GM12892 (cell line): ENCODE measurements around the gene GALT.
A peak's percentile ranks its signal among the peaks of the same experiment; 100 is the strongest.

Experiments
- DNase-seq: peaks from one replicate; pipeline ENCODE4 v3.0.0; 2011; ENCODE audit not compliant: insufficient read length
- FAIRE-seq: peaks from 2 replicates; lab custom pipeline; 2011; peaks lifted over from hg19 to GRCh38; lab: Jason Lieb, UNC
- POLR2A ChIP-seq: IDR thresholded peaks from 2 replicates; pipeline ENCODE4 v1.6.1; 2011; ENCODE audit warnings: low read depth, low read length, control low read depth
- POLR2AphosphoS5 ChIP-seq: IDR thresholded peaks from 2 replicates; pipeline ENCODE4 v1.6.1; 2011; ENCODE audit warnings: low read depth, low read length, control low read depth
- TAF1 ChIP-seq: IDR thresholded peaks from 2 replicates; pipeline ENCODE4 v1.6.1; 2011; ENCODE audit warnings: low read depth, mild to moderate bottlenecking, control low read depth, low read length, borderline replicate concordance

GALT gene

DNA sequence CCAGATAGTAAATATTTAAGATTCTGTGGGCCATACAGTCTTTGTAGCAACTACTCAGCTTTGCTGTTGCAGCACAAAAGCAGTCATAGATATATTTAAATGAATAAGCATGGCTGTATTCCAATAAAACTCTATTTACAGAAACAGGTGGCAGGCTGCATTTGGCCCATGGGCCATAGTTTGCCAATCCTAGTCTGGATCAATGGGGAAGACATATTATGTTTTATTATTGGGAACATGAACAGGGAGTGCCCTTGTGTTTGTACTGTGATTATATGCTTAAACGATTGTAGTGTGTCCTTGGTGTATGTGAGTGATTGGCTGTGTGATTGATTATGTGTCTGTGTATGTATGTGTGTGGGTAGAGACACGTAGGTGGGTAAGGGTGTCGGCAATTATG lies 28.0 kb downstream of the GALT start:
- DNase-seq (no peak), FAIRE-seq (no peak)
- TF ChIP-seq POLR2A (no peak), TAF1 (no peak), POLR2AphosphoS5 (no peak)

DNA sequence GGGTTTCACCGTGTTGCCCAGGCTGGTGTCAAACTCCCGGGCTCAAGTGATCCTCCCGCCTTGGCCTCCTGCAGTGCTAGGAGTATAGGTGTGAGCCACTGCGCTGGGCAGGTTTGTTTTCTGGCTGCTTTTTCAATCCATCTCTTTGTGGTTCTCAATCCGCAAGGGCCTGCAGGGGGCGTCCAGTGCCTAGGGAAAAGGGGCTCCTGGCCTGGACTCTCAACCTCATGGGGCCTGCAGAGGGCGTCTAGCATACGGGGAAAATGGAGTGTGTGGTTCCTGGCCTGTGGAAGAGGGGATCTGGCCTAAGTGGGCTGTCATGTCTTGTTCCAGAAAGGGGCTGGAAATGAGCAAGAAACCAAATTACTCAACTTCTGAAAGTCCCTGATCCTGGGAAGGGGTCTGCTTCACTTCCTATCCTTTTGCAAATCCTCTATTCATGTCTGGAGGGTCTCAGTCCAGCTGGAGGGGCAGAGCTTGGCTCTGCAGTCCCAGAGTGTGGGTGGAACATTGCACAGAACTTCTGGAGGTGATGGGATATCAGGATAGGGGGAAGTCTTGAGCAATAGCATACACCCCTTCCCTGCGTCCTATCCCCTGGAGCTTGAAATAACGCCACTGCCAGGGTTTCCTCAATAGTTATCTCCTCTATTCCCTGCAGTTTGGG lies 28.7 kb downstream of the GALT start:
- no peak for TF ChIP-seq POLR2A
- TF ChIP-seq POLR2AphosphoS5: no peak
- no peak for TF ChIP-seq TAF1
- DNase-seq: no peak
- peak; percentile 38 for FAIRE-seq

DNA sequence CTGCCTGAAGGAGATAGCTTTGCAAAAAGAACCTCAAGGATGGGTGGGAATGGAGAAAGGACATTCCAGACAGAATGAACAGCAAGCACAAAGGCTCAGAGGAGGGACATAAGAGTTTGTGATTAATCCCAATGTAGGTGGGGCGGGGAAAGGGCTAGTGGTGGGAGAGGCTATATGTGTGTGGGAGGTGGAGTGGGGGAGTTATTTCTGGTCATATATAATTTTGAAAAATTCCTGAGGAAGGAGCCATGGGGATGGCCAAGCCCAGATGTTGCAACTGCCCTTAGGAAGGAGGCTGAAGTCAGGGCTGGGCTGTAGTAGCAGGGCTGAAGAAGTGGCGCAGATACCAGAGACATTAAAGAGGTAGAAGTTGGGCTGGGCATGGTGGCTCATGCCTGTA lies 29.4 kb downstream of the GALT start:
- TF ChIP-seq TAF1 (no peak), POLR2AphosphoS5 (no peak)
- no peak for DNase-seq
- FAIRE-seq: no peak

DNA sequence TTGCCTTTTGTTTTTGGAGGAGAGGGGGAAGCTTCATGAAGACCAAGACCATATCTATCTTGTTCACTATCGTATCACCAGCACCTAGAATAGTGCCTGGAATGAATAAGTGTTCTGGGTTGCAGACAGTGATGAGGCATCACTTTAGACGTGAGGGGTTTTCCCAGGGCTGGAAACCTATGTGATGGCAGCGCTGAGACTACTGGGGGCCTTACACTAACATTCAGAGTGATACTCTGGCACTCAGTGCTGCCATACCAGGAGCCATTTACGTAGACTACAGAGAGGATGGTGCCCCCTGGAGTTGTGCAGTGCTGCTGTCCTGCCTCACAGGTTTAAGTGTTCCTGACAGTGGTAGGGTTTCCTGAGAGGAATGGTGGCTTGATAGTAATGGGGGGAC lies 37.7 kb downstream of the GALT start:
- DNase-seq (no peak), FAIRE-seq (no peak)
- TF ChIP-seq TAF1: no peak
- TF ChIP-seq POLR2AphosphoS5: no peak
- TF ChIP-seq POLR2A: no peak

DNA sequence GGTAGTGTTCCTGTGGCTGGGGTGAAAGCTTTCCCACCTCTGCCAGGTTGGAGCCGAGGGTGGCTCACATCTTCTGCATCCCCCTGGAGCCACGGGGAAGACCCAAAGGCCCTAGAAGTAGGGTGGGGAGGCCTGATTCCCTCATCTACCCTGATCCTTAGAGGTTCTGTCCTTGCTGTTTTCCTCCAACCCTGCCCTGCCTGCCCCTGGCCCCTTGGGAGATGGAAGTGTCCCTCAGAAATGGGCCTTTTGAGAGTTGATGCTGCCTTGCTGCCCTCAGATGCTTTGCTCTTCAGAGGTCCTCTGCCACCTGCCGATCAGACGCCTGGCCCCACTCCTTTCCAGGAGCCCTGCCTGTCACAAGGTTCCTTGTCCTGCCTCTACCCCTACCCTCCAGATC lies 38.3 kb downstream of the GALT start:
- no peak for TF ChIP-seq TAF1
- TF ChIP-seq POLR2A: no peak
- TF ChIP-seq POLR2AphosphoS5: no peak
- FAIRE-seq (no peak), DNase-seq (no peak)

DNA sequence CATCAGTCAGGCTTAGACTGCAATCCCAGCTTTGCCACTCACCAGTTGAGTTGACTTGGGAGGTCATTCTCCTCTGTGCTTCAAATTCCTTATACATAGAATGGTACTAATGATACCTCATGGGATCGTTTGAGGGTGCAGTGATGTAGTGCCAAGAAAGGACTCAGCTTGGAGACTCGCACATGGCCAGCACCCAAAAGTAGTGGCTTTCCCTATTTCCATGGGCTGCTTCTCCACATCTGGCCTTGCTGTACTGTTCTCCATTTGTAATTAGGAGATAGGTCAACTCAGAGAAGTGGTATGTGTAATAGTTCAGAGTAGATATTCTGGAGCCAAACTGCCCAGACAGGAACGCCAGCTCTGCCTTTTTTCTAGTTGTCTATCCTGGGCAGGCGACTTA lies 39.1 kb downstream of the GALT start:
- no peak for TF ChIP-seq TAF1
- TF ChIP-seq POLR2A: no peak
- TF ChIP-seq POLR2AphosphoS5: no peak
- no peak for FAIRE-seq
- no peak for DNase-seq

DNA sequence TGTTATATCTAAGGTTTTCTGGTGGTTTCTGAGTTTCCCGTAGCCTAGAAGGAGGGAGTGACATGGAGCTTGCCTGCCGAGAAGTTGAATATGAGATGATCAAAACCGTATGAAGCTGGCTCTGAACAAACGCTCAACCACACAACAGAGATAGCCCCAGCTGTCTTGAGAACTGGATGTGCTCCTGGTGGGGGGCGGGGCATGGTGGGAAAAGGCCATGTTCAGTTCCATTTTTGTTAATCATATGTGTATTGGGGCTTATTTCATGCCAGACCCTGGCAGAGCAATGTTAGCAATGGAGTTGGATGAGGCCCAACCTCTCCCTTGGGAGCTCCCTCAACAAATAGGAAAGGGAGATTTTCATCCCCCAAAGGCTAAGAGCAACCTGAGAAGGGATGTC lies 39.8 kb downstream of the GALT start:
- FAIRE-seq (no peak), DNase-seq (no peak)
- no peak for TF ChIP-seq TAF1

DNA sequence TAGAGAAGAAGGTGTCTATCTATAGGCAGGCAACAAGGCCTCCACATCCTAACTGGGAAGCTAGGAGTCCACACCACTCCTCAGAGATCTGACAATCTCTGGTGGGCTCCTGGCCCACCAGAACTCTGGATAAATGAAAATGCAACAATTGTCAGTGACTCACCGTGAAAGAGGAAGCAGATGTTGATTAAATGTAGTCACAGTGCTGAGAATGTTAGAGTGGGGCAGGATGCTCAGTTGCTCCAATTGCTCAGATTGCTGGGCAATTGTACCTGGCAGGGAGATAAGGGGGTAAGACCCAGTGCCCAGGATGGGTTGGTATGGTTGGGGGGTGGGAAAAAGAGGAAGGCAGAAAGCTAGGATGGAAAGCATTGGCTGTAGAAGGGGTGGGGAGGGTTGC lies 40.3 kb downstream of the GALT start:
- TF ChIP-seq TAF1 (no peak), POLR2AphosphoS5 (no peak), POLR2A (no peak)
- FAIRE-seq: no peak
- DNase-seq: no peak

DNA sequence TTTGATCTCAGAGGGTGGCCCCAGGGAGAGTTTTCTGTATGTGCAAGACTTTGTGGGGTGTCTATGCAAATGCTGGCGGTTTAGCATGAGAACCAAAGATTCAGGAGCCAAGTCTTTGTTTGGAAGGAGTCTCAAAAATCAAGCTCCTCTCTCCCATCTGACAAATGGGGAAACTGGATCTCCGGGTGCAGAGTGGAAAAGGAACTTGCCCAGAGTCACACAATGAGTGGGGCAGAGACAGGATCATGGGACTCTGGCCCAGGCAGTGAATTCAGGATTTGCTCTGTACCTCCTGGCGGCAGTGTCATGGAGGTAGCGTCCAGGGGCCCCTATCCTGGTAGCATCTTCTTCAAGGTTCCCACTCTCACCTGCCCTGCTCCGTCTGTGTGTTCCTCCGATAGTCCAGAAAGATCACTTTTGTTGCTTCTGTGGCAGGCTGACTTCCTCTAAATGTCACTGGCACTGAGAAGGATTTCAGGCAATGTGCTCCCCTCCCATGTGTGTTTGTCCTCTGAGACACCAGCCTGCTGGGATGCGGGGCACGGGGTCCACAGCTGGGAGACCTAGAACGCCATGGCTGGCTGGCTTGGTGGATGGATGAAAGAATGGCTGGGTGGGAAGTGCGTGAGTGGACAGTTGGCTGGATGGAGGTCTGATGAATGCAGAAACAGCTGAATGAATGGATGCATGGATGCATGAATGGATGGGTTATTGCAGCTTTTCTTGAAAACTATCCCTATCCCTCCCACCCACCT lies 41.0 kb downstream of the GALT start:
- no peak for FAIRE-seq
- no peak for DNase-seq
- TF ChIP-seq POLR2A (no peak), TAF1 (no peak), POLR2AphosphoS5 (no peak)

DNA sequence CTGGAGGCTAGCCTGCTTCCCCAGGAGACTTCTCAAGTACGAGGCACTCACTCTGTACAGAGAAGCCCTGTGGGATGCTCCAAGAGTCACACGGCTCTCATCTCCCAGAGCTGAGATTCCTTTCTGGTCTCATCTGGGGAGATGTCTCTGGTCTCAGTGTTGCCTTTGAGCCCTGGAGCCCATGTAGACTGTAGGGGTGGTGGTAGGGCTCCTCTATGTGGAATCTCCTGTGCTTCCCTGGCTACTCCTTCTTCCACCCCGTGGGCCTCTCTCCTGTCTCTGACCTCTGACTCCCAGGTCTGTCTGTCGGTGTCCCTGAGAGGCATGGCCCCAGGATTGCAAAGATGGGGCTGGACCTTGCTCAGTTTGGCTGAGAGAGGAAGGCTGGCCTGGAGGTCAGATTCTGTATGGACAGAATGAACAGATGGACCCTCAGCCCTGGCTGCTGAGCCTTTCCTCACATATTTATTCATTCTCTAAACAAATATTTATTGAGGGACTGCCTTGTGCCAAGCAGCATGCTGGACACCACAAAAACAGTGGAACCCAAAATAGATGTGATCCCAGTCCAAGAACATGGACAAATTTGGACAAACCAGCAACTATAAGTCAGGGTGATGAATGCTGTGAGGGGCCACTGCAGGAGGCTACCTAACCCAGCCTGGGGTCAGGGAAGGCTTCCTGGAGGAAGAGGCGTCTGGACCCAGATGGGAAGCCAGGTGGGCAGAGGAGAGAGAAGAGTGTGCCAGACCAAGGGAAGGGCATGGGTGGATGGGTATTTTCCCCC lies 42.0 kb downstream of the GALT start:
- DNase-seq (no peak), FAIRE-seq (no peak)
- TF ChIP-seq TAF1 (no peak), POLR2AphosphoS5 (no peak), POLR2A (no peak)

DNA sequence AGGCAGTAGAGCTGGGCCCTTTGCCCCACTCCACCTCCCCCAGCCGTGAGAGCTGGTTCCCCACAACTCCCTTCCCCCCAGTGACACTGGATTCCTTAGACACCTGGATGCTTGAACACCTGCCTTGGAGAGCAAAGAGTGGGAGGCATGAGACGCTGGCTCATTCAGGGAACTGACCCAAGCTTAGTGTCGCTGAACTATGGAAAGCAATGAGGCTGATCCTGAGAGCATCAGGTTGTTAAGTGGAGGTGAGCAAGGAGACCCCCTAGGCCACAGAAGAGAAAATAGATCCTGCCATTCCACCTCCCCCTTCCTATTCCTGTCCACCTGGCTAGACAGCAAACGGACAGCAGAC lies 42.6 kb downstream of the GALT start:
- FAIRE-seq (no peak), DNase-seq (no peak)
- no peak for TF ChIP-seq POLR2AphosphoS5
- TF ChIP-seq POLR2A: no peak
- no peak for TF ChIP-seq TAF1

DNA sequence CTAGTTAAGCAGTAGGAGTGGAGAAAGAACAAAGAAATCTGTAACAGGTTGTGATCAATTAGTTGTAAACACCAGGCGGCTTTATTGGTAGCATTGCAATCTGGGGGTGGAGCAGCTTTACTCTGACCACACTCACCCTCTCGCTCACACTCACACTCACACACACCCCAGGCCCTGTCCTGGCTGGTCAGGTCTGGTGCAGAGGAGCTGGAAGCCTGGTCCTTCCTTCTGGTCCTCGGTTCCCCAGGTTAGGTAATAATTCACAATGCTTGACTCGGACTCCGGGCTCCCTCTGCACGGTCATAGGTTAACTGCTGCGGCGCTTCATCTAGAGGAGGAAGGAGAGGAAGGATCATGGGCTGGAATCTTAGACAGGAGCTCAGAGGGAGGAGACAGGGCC lies 43.0 kb downstream of the GALT start:
- TF ChIP-seq TAF1: no peak
- TF ChIP-seq POLR2A: no peak
- TF ChIP-seq POLR2AphosphoS5: no peak
- FAIRE-seq (no peak), DNase-seq (no peak)
